Measurements from ENCODE around the gene EMC6. TPM values are rescaled to one million over a fixed set of nuclear protein-coding genes. Genes with fewer than 3 reads are reported as not detected.

EMC6 gene
- total and polyA plus RNA-seq, 2 of the 4 experiments (the other 2 are of a cell fraction): 10.9 to 80.5 TPM

DNA sequence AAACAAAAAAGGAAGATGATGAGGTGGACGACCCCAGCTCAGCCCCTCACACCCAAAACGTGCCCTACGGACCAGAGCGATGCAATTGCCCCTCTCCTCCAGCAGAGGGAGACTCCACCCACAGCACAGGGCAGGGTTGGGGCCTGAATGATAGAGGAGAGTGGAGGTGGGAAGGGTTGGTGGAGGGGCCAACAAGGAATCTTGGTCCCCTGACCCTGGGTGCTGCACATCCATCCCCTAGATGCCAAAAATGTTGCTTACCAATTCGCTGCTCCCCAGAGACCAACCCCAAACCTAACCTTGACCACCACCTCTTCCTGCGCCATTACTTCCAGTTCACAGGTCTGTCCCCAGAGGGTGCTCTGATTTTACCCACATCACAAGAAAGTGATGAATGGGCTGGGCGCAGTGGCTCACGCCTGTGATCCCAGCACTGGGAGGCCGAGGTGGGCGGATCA, 14.5 kb downstream of the EMC6 start:
- in situ Hi-C loops (cut with MboI; ENCODE audit: low sequenced_read_pairs) (no loop called here), intact Hi-C loops (cut with micrococcal nuclease) (loop anchor here (5.0 kb wide), 1 partner anchor 39 kb away; the partner anchor contains the start of gene HASPIN), dilution Hi-C loops (cut with HindIII; ENCODE audit: low sequenced_read_pairs, unreplicated experiment) (no loop called here)
- Histone ChIP-seq H2AK9ac (replicated peaks; ENCODE audit: low read depth, low read length, poor library complexity) (peak overlapping the region; percentile 90), H3K4me1 (ENCODE audit: control insufficient read depth, insufficient read depth, low read length) (no peaks in the 10 kb centered on the region), H4K20me1 (ENCODE audit: insufficient read depth, low read length) (no peaks in the 10 kb centered on the region), H3K18ac (ENCODE audit: low read depth, low read length) (no peak overlapping the region), H3K4me3 (ENCODE audit: insufficient read depth, low read depth, low read length) (no peak overlapping the region), H3K56ac (ENCODE audit: extremely low read depth, insufficient read depth, low read length) (no peak overlapping the region), H2BK20ac (ENCODE audit: low read depth, low read length) (no peak overlapping the region), H3K23ac (ENCODE audit: low read depth, low read length) (no peak overlapping the region), H3K4me2 (ENCODE audit: low read depth, low read length) (no peak overlapping the region), H2AK5ac (ENCODE audit: low read depth, low read length) (no peak overlapping the region), H2AFZ (replicated peaks; ENCODE audit: low read length, poor library complexity) (peak overlapping the region; percentile 65), H2BK15ac (ENCODE audit: low read depth, low read length) (no peak overlapping the region), H3K9ac (ENCODE audit: low read depth, low read length) (no peak overlapping the region), H3K4ac (ENCODE audit: low read depth, low read length) (no peak overlapping the region), H3K9me3 (ENCODE audit: control insufficient read depth, insufficient read depth, low read length) (no peaks in the 10 kb centered on the region), H3K27me3 (ENCODE audit: control insufficient read depth, insufficient read depth, low read length) (peaks cover 11% of the 10 kb centered on the region), H4K8ac (ENCODE audit: low read depth in 2 of 2, low read length in 2 of 2) (no peak overlapping the region), H3K14ac (replicated peaks; ENCODE audit: low read depth, low read length) (no peak overlapping the region), H3K36me3 (ENCODE audit: control insufficient read depth, insufficient read depth, low read length) (no peaks in the 10 kb centered on the region), H3K27ac (ENCODE audit: insufficient read depth, low read length) (no peak overlapping the region), H4K5ac (ENCODE audit: low read depth, low read length) (no peak overlapping the region), H3K9me1 (ENCODE audit: insufficient read depth, low read length) (no peaks in the 10 kb centered on the region), H2BK120ac (ENCODE audit: low read depth, low read length) (no peak overlapping the region), H4K91ac (ENCODE audit: insufficient read depth, low read depth, low read length) (no peak overlapping the region), H3K79me1 (ENCODE audit: low read depth in 1 of 2, low read length in 2 of 2) (no peaks in the 10 kb centered on the region), H2BK5ac (ENCODE audit: low read depth, low read length, poor library complexity, severe bottlenecking) (no peak overlapping the region)
- no peak for TF ChIP-seq POLR2A (IDR thresholded peaks at IDR 0.05; ENCODE audit: low read depth, low read length)
- no peak for TF ChIP-seq MXI1 (IDR thresholded peaks at IDR 0.05; ENCODE audit: borderline replicate concordance, low read depth, low read length)
- TF ChIP-seq RCOR1 (IDR thresholded peaks at IDR 0.05; ENCODE audit: insufficient replicate concordance, low read length): no peak
- no peak for TF ChIP-seq RFX5 (IDR thresholded peaks at IDR 0.05; ENCODE audit: low read depth, low read length)
- TF ChIP-seq, protein P1, sequence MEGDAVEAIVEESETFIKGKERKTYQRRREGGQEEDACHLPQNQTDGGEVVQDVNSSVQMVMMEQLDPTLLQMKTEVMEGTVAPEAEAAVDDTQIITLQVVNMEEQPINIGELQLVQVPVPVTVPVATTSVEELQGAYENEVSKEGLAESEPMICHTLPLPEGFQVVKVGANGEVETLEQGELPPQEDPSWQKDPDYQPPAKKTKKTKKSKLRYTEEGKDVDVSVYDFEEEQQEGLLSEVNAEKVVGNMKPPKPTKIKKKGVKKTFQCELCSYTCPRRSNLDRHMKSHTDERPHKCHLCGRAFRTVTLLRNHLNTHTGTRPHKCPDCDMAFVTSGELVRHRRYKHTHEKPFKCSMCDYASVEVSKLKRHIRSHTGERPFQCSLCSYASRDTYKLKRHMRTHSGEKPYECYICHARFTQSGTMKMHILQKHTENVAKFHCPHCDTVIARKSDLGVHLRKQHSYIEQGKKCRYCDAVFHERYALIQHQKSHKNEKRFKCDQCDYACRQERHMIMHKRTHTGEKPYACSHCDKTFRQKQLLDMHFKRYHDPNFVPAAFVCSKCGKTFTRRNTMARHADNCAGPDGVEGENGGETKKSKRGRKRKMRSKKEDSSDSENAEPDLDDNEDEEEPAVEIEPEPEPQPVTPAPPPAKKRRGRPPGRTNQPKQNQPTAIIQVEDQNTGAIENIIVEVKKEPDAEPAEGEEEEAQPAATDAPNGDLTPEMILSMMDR (conservative IDR thresholded peaks at IDR 0.05; ENCODE audit: low read depth, low read length): peak; percentile 80
- TF ChIP-seq FOS (IDR thresholded peaks at IDR 0.05; ENCODE audit: low read depth, low read length): no peak
- no peak for TF ChIP-seq CHD1 (IDR thresholded peaks at IDR 0.05; ENCODE audit: low read depth, low read length)
- peak; percentile 69 for TF ChIP-seq RAD21 (IDR thresholded peaks at IDR 0.05; ENCODE audit: low read length)
- TF ChIP-seq BHLHE40 (IDR thresholded peaks at IDR 0.05; ENCODE audit: low read depth, low read length): peak; percentile 18; the same call in 1 of the 2 replicates
- TF ChIP-seq, protein P2, sequence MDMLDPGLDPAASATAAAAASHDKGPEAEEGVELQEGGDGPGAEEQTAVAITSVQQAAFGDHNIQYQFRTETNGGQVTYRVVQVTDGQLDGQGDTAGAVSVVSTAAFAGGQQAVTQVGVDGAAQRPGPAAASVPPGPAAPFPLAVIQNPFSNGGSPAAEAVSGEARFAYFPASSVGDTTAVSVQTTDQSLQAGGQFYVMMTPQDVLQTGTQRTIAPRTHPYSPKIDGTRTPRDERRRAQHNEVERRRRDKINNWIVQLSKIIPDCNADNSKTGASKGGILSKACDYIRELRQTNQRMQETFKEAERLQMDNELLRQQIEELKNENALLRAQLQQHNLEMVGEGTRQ (IDR thresholded peaks at IDR 0.05; ENCODE audit: low read depth, low read length): no peak
- TF ChIP-seq SMC3 (IDR thresholded peaks at IDR 0.05; ENCODE audit: low read depth, low read length): peak; percentile 51
- TF ChIP-seq MAZ (IDR thresholded peaks at IDR 0.05; ENCODE audit: borderline replicate concordance, low read depth, low read length): no peak; the same call in 1 of the 2 replicates
- BruUV-seq (replicated peaks): no TSS peak
- POLR2A ChIA-PET (ENCODE audit: unreplicated experiment): no interaction called here
- CTCF ChIA-PET: interaction anchor here (0.6 to 0.8 kb wide), 5 partner anchors 11 to 58 kb away, joined by 3 to 5 read pairs (median 3); no protein-coding TSS in a partner anchor
- ATAC-seq (ENCODE audit: low read depth) (peak; percentile 94), DNase-seq (no peak)
- WGBS, 2 experiments (ENCODE audit: extremely low coverage in 2 of 2, insufficient read length in 1 of 2): no CpG with 5 or more reads among the region's 10 CpGs
